NCI-H187 treated with DMSO at 0.1 percent for 48 hours (cell line): ENCODE measurements around the gene SVOPL.

Experiments used
- DNase-seq: peaks from one replicate; lab custom pipeline; 2025; lab: John Stamatoyannopoulos, UW

SVOPL gene

DNA sequence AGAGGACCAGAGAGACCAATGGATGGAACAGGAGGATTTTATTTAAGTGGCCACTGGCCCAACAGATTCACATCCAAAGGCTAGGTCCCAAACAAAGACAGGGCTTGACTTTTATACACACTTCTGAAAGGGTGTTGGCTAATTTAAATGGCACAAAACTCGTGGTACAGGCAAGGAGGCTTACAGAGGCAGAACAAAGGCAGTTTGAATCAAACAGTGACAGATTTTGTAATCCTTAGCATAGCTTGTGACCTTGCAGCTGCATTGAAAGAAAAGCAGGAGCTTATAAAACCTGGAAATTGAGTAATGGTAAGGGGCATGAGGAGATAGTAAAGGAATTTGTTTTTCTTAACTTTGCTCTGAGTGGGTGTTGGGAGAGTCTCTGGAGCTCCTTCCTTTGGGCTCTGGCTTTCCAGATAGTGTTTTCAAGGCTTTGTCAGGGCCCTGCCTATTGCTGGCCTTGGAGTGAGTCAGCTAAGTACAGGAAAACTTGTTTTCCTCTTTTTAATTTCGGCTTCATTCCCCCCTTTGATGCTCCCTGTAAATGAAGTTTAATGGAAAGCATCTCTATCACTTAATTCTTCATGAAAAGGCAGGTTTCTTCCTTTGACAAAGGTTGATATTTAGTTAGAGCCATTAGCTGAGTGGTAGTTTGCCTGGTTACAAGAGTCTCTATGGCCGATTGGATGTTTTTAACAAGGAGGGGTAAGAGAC, 144.2 kb downstream of the SVOPL start:
- no peak for DNase-seq

DNA sequence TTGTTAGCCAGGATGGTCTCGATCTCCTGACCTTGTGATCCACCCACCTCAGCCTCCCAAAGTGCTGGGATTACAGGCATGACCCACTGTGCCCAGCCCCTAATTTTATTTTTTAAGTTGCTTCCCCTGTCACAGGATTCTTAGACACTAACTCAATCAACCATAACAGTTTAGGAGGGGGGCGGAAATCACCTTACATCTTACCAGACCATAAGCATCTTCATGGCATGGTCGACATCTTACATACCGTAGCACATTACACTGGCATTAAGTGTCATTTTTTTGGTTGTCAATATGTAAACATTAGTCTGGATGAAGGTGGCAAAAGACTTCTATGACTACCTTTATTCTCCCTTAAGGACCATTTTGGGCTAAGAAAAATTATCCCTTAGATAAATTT, 145.5 kb downstream of the SVOPL start:
- DNase-seq: no peak

DNA sequence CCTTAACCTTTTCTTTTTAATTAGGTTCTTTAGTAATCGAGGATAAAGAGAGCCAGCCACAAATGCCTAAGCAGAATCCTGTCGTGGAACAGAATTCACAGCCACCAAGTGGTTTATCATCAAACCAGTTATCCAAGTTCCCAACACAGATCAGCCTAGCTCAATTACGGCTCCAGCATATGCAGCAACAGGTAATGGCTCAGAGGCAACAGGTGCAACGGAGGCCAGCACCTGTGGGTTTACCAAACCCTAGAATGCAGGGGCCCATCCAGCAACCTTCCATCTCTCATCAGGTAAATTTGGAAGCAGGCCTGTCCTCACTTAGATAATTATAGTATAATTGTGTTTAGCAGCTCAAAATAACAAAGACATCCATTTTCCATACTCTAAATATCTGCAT, 146.5 kb downstream of the SVOPL start:
- DNase-seq: no peak

DNA sequence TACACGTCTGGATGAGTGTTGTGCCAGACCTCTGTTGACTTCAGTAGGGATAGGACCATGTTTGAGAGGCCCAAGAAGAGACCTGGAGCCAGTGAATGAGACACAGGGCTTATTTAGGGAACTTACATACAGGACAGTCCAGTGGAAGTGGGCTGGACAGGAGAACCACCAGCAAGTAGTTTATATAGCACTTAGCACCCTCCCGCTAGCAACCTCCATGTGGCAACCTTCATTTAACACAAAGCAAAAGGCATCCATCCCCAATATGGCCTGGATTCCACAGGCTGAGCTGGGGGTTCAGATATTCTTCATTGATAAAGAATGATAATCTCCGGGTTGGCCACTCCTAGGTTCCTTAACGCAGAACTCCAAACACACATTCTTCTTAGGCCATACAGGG, 147.4 kb downstream of the SVOPL start:
- DNase-seq: no peak

DNA sequence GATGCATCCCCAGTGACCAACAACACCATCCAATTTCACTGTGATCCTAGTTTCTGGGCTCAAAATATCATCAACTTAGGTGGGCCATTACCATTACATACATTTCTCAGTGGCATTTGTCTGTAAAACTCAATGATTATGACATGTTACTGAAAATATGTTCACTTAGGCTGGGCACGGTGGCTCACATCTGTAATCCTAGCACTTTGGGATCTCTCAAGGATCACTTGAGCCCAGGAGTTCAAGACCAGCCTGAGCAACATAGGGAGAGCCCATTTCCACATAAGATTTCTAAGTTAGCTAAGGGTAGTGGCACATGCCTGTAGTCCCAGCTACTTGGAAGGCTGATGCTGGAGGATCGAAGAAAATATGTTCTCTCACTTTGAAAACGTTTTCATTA, 150.1 kb downstream of the SVOPL start:
- DNase-seq: no peak

DNA sequence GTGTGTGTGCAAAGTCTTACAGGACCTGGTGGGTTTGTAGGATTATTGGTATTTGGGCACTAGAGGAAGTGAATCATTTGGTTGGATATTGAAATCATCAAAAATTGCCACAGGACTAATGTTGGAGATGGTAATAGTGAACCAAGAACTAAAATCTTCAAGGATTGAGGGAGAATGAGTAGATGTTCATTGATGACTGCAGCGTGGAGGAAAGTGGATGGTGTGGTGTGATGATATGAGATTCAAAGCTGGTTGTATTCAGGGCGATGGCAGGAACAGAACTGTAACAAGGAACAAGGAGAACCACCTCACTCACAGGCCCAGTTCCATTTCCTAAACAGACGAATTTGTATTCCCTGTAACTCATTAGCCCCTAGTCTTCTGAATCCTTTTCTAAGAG, 150.8 kb downstream of the SVOPL start:
- DNase-seq: no peak

DNA sequence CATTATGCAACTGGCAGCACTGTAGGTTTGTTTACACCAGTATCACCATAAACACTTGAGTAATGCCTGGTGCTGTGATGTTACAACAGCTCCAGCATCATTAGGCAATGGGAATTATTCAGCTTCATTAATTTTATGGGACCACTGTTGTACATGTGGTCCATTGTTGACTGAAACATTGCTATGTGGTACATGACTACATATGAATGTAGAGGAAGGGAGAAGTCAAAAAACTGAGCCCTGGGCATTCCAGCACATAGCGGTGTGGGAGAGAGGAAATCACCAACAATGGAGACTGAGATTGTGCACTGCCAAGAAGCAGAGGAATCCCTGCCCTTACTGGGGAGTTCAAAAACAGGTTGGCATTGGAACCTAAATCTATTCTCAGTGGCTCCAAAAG, 152.1 kb downstream of the SVOPL start:
- DNase-seq: no peak

DNA sequence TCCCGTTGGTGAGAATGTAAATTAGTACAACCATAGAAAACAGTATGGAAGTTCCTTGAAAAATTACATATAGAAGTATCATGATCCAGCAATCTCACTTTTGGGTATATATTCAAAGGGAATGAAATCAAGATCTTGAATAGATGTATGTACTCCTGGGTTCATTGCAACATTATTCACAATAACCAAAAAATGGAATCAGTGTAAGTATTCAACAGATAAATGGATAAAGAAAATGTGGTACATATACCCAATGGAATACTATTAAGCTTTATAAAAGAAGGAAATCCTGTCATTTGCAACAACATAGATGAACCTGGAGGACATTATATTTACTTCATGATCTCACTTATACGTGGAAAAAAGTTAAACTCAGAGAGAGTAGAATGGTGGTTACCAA, 154.3 kb downstream of the SVOPL start:
- DNase-seq: no peak

DNA sequence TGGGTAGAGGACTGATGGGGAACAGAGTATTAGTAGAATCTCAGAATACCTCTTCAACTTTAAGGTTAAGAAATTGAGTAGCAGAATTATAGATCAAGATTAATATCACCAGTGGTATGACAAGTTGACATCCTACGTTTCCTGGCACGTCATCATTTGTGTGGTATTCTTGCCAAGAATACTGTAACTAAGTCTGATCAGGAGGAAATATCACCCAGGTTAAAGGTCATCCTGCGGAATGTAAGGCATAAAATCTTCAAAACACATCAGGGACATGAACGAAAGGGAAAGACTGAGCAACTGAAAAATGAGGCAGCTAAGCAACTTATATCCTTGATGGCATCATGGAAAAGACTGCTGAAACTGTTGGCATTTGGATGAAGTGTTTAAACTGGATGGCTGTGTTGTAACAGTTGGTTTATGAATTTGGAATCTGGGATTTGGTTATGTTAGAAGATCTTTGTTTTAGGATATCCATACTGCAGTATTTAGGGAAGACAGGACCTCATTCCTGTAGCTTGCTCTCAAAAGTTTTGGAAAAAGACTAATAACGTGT, 155.0 kb downstream of the SVOPL start:
- no peak for DNase-seq

DNA sequence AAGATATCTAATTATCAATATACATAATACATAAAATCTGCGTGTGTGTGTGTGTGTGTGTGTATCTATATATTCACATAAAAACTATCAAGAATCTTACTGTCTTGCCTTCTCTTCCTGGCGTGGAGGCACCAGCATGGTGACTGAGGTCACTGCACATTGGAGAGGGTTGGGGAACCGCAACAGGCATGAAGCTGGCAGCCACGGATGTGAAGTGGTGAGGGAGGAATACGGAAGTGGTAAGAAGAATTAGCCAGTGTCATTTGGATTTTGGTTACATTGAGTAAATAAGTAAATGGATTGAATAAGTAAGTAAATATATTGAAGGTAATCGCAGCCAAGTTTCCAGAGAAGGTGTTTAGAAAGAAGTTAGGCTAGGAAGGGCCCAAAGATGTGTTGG, 156.0 kb downstream of the SVOPL start:
- no peak for DNase-seq
